ENCODE data around the gene SPOCK2.

The SPOCK2 gene

DNA sequence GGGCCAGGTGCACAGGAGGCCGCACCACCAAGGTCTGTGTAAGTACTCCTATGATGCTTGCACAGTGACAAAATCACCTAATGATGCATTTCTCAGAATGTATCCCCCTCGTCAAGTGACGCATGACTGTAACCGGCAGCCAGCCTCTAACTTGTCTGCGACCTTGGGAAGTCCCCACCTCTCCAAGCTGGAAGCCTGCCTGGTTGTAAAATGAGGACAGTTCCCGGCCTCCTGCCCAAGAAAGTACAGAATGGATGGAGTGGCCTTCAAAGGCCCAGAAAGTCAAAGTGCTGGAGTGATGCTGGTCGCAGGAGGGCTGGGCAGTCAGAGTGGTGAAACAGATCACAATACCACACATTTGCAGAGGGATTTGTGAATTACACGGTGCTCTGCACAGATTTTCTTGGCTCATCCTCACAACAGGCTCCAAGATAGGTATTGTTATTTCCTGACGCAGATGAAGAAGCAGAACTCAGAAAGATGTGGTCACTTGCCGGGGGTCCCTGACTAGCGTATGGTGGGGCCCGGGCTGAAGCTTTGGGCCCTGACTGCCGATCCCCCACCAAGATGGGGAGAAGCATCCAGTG, 22.8 kb downstream of the SPOCK2 start:
- H3K36me3 Mint-ChIP-seq (ENCODE audit: low read depth): no peaks in the 10 kb centered on the region
- H3K4me3 Mint-ChIP-seq: no peak overlapping the region
- H3K4me1 Mint-ChIP-seq (ENCODE audit: low read depth): no peaks in the 10 kb centered on the region
- intact Hi-C loops (cut with micrococcal nuclease): no loop called here
- H3K9me3 Mint-ChIP-seq: no peaks in the 10 kb centered on the region
- H3K27me3 Mint-ChIP-seq: peaks cover 4% of the 10 kb centered on the region
- H3K27ac Mint-ChIP-seq: no peak overlapping the region

DNA sequence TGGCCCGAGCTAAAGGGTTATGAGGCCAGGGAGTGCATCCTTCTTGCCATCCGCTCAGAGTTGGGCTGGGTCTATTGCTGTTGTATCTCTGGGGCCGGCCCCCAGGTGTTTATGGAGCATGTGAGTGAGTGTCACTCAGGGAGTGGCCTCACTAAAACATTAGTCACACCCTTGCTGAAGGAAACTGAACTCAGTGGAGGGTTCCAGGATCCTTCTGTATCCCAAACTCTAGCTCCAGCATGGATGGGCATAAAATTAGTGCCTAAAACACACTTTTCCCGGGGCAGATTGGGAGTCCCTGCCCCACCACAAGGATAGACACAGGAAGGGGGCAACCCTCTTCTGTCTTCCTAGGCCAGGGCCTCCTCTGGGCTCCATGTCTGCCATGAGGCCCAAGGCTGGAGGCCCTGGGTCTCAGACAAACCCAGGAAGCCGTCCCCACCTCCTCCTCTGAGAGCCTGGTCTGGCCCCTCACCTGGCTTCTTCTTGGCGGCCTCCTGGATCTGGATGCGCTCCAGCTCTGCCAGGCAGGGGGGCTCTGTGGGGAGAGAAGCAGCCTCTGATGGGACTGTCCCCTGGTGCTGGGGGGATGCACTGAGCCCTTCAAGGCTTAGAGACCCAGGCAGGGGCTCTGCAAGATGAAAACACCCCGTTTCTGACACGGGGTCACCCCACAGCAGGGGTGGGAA, 24.5 kb downstream of the SPOCK2 start:
- Mint-ChIP-seq H3K27ac (no peak overlapping the region), H3K36me3 (ENCODE audit: low read depth) (no peaks in the 10 kb centered on the region), H3K27me3 (peaks cover 14% of the 10 kb centered on the region), H3K4me3 (no peak overlapping the region), H3K9me3 (no peaks in the 10 kb centered on the region), H3K4me1 (ENCODE audit: low read depth) (no peaks in the 10 kb centered on the region)
- intact Hi-C loops (cut with micrococcal nuclease): no loop called here

DNA sequence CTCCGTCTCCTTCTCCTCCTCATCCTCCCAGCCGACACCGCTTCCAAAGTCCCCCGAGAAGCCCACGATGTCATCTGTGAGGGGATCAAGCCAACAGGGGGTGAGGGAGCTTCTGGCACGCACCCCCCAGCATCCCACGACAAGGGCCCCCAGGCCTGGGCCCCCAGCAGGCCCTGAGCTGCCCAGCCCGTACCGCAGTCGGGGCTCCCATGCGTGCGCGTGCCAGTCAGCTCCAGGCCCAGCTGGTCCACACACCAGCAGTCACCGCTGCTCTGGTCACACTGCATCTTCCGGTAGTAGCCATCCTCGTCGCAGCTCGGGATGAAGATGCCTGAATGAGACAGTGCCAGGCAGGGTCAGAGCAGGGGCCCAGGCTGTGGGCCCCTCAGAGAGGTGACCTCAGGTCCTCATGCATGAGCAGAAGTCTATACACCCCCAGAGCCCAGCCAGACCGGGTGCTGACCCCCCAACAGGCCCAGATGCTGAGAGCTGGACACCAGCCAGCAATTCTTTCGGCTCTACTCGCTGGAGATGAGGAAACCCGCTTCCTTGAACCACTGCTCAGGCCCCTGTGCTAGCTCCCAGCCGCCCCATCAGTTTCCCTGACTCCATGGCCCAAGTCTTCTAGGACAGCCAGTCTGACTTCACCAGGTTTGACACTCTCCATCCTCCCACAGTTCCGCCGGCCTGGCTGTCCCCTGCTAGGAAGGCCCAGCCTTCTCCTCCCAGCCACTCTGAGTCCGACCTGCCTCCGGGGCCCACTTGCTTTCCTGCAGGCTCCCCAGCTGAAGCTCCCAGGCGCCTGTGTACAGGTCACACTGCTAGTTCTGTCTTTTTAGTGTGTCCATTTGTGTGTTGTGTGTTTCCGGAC, 25.3 kb downstream of the SPOCK2 start:
- Mint-ChIP-seq H3K9me3 (no peaks in the 10 kb centered on the region), H3K27ac (no peak overlapping the region), H3K4me3 (no peak overlapping the region), H3K36me3 (ENCODE audit: low read depth) (no peaks in the 10 kb centered on the region), H3K27me3 (peaks cover 14% of the 10 kb centered on the region), H3K4me1 (ENCODE audit: low read depth) (no peaks in the 10 kb centered on the region)
- intact Hi-C loops (cut with micrococcal nuclease): no loop called here

DNA sequence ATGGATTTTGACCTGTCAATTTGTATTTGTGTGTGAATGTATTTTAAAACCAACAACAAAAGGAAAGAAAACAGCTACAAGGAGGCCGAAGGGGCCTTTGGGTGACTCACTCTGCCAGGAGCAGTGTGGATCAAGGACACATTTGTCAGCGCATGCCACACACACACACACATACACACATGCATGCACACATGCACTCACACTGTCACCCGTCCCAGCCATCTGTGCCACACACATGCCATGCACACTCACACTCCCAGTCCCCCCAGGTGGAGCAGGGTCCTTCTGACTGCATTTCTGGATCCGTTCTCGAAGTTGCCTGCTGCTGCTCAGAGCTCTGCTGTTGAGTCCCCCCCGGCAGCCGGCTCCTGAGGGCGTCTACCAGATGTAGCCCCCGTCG, 26.0 kb downstream of the SPOCK2 start:
- H3K9me3 Mint-ChIP-seq: no peaks in the 10 kb centered on the region
- no peak overlapping the region for H3K27ac Mint-ChIP-seq
- intact Hi-C loops (cut with micrococcal nuclease): no loop called here
- H3K4me3 Mint-ChIP-seq: no peak overlapping the region
- H3K36me3 Mint-ChIP-seq (ENCODE audit: low read depth): no peaks in the 10 kb centered on the region
- H3K4me1 Mint-ChIP-seq (ENCODE audit: low read depth): no peaks in the 10 kb centered on the region
- H3K27me3 Mint-ChIP-seq: peaks cover 14% of the 10 kb centered on the region

DNA sequence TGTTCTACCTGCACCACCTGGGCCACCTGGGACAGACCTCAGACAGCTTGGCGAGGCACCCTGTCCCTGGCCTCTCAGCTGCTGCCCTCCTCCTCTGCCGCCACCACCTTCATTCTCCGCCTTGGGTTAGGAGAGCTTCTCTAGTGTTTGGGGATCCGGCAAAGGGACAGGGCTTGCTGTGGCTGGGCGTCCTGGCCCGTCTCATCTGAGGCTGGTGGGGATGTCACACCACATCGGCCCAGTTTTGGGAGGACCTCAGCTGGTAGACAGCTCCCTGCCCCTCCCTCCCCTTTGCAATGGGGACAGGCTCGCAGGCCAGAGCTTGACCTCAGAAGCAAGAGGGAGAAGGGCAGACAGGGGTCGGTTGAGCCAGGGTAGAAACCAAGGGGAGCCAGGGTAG, 26.4 kb downstream of the SPOCK2 start:
- intact Hi-C loops (cut with micrococcal nuclease): no loop called here
- Mint-ChIP-seq H3K9me3 (no peaks in the 10 kb centered on the region), H3K36me3 (ENCODE audit: low read depth) (no peaks in the 10 kb centered on the region), H3K4me1 (ENCODE audit: low read depth) (no peaks in the 10 kb centered on the region), H3K27me3 (peaks cover 14% of the 10 kb centered on the region), H3K27ac (no peak overlapping the region), H3K4me3 (no peak overlapping the region)

DNA sequence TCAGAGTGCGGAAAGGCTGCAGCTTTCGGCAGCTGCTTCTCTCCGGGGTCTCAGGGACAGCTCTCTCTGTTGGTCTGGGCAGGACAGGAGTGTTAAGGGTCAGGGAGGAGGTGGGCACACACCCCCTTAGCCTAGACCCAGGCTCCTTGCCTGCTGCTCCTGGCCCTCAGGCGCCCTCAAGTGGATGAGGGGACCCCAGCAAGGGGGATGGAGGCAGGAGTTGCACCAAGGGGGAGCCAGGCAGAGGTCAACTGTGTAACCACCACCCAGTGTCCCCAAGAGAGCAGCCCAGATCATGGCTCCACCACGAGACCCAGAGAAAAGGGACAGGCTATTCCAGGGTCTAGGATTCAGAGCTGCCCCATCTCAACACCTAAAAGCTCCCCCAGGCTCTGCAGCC, 26.9 kb downstream of the SPOCK2 start:
- H3K4me3 Mint-ChIP-seq: no peak overlapping the region
- H3K27ac Mint-ChIP-seq: no peak overlapping the region
- H3K27me3 Mint-ChIP-seq: peaks cover 14% of the 10 kb centered on the region
- H3K9me3 Mint-ChIP-seq: no peaks in the 10 kb centered on the region
- H3K4me1 Mint-ChIP-seq (ENCODE audit: low read depth): no peaks in the 10 kb centered on the region
- no peaks in the 10 kb centered on the region for H3K36me3 Mint-ChIP-seq (ENCODE audit: low read depth)
- intact Hi-C loops (cut with micrococcal nuclease): no loop called here

DNA sequence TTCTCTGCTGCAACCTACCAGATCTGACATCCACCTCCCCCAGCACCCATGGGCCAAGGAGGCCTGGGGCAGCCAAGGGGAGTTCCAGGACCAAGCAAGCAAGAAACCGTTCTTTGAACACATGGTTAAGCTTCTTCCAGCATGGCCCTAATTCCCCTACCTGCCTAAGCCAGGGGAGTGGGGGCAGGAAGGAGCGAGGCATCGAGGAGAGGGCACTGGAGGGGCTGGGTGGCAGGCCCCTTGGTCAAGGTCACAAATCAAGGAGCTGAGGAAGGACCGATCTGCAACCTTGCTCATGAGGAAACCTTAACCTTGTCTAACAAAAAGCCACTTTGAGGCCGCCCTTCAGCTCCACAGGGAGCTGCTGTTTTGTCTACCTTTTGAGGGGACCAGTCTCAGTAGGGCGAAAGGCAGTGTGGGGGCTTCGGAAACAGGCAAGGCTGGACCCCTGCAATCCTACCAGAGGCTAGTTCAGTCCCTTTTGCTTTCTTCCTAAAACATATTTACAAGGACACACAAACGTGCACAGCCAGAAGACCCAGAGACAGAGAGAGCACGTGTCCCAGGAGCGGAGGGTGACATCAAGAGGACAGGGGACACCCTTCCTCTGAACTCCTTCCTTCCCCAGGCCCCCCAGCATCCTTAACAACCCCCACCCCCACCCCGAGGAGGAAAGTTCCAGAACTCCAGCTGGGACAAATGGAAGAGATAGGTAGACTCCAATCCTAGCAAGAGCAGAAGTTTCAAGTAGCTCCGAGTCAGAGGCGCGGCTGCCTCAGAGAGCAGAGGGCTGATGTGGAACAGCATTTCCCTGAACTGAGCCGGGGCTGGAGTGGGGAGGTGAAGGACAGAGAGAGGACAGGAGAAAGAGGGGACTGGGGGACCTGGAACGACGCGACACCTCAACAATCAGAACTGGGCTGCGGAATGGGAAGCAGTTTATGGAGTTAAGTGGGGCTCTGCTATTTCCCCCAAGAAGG, 28.2 kb downstream of the SPOCK2 start:
- H3K27me3 Mint-ChIP-seq: peaks cover 14% of the 10 kb centered on the region
- no peak overlapping the region for H3K27ac Mint-ChIP-seq
- no peaks in the 10 kb centered on the region for H3K9me3 Mint-ChIP-seq
- no peaks in the 10 kb centered on the region for H3K36me3 Mint-ChIP-seq (ENCODE audit: low read depth)
- H3K4me1 Mint-ChIP-seq (ENCODE audit: low read depth): no peaks in the 10 kb centered on the region
- intact Hi-C loops (cut with micrococcal nuclease): no loop called here
- no peak overlapping the region for H3K4me3 Mint-ChIP-seq

DNA sequence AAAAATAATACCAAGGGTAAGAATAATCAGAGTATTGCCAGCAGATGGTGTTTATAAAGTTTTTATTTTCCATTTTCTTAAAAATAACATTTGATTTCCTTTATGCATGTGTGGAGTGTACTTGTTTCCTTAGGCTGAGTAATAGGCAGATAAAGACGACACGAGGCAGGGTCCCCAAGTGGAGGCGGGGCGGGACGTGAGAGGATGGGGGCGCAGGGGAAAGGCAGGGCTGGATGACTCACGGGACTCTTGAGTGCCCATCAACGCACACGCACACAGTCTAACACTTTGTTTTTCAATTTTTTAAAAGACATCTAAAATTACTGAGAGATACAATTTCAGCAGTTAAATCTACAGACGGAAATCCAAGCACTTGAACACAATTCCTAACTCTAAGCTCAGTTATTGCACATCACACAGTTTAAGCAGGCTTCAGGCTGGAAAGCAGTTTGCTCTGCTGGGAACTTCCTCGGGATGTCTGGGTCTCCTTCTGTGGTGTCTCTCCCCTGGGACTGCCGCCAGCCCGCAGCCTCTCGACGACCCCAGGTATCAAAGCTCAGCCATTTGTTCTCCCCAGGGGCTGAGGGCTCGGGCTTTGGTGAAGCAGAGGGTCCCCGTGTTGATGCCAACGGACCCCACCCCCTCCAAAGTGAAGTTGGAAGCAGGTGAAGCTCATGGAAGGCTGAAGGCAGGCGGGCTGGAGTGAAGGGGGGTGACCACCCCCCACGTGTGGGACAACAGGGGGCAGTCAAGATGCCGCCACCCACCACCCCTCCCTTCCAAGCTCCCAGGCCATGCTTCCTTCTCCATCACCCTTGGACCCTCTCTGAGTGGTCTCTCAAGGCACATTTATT, 29.1 kb downstream of the SPOCK2 start:
- no peaks in the 10 kb centered on the region for H3K36me3 Mint-ChIP-seq (ENCODE audit: low read depth)
- no peaks in the 10 kb centered on the region for H3K9me3 Mint-ChIP-seq
- intact Hi-C loops (cut with micrococcal nuclease): no loop called here
- no peak overlapping the region for H3K27ac Mint-ChIP-seq
- peaks cover 5% of the 10 kb centered on the region for H3K4me1 Mint-ChIP-seq (ENCODE audit: low read depth)
- H3K27me3 Mint-ChIP-seq: peaks cover 14% of the 10 kb centered on the region
- no peak overlapping the region for H3K4me3 Mint-ChIP-seq

DNA sequence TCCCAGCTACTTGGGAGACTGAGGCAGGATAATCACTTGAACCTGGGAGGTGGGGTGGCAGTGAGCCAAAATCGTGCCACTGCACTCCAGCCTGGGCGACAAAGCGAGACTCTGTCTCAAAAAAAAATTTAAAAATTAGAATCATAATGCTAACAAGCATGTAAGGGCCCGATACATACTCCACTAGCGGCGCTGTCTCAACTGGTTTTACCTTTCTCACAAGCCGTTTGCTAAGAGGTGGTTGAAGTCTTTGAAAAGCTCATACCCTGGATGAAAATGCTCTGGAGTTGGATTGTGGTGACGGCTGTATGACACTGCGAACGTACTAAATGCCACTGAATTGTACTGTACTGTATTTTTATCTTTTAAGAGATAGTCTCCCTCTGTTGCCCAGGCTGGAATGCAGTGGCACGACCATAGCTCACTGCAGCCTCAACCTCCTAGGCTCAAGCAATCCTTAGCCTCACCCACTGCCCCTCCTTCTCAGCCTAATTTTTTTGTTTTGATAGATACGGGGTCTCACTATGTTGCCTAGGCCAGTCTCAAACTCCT, 29.9 kb downstream of the SPOCK2 start:
- H3K9me3 Mint-ChIP-seq: no peaks in the 10 kb centered on the region
- no peak overlapping the region for H3K4me3 Mint-ChIP-seq
- peaks cover 14% of the 10 kb centered on the region for H3K27me3 Mint-ChIP-seq
- H3K27ac Mint-ChIP-seq: no peak overlapping the region
- H3K36me3 Mint-ChIP-seq (ENCODE audit: low read depth): no peaks in the 10 kb centered on the region
- intact Hi-C loops (cut with micrococcal nuclease): no loop called here
- peaks cover 5% of the 10 kb centered on the region for H3K4me1 Mint-ChIP-seq (ENCODE audit: low read depth)

DNA sequence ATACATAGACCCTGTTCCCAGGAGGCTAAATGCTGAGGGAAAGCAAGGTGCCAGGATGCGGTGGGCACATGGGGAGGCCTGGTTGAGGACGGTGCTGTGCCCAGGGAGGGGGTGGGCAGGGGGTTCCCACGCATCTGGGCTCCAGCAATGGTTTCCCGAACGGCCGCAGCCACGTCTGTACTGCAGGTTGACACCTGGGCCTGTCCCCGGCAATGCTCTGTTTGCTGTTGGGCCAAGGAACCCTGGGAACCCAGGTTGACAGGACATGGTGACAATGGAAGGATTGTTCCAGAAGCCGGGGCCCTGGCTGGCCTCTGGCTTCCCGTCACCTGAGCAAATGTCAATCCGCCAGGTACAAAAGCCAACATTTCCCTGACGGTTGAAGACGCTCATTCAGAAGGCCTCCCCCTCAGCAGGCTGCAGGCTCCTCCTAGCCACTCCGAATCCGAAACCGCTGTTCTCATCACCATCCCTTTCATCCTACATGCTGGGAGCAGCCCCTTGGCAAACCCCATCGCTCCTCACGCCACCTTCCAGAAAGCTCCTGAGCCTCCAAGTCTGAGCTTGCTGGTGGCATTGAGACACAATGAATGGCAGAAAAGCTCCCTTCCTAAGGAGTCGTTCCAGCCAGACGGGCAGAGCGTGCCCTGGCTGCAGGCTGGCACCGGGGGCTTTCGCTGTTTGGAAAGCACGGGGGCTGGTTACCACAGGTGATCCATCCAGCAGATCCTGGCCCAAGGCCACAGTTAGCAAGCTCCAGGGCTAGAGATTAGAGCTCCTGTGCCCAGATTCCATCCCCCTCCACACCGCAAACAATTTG, 31.2 kb downstream of the SPOCK2 start:
- Mint-ChIP-seq H3K4me3 (no peak overlapping the region), H3K4me1 (ENCODE audit: low read depth) (peaks cover 5% of the 10 kb centered on the region), H3K36me3 (ENCODE audit: low read depth) (no peaks in the 10 kb centered on the region), H3K9me3 (no peaks in the 10 kb centered on the region), H3K27ac (no peak overlapping the region), H3K27me3 (peaks cover 14% of the 10 kb centered on the region)
- intact Hi-C loops (cut with micrococcal nuclease): no loop called here

DNA sequence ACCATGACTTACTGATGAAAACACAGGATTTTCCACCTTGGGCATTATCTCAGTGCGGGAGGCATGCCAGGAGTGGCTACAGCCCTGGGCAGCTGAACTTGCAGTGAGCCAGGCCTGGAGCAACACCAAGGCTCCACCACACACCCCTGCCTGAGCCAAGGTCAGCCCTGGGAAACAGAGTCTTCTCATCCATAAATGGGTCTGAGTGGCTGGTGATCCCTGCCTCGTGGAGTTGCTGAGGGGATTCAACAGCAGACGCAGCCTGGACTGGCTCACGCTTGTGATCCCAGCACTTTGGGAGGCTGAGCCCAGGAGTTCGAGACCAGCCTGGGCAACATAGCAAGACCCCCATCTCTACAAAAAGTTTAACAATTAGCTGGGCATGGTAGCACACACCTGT, 32.2 kb downstream of the SPOCK2 start:
- no peak overlapping the region for H3K4me3 Mint-ChIP-seq
- H3K27me3 Mint-ChIP-seq: peaks cover 13% of the 10 kb centered on the region
- H3K9me3 Mint-ChIP-seq: no peaks in the 10 kb centered on the region
- no peak overlapping the region for H3K27ac Mint-ChIP-seq
- intact Hi-C loops (cut with micrococcal nuclease): no loop called here
- no peaks in the 10 kb centered on the region for H3K36me3 Mint-ChIP-seq (ENCODE audit: low read depth)
- peaks cover 5% of the 10 kb centered on the region for H3K4me1 Mint-ChIP-seq (ENCODE audit: low read depth)

DNA sequence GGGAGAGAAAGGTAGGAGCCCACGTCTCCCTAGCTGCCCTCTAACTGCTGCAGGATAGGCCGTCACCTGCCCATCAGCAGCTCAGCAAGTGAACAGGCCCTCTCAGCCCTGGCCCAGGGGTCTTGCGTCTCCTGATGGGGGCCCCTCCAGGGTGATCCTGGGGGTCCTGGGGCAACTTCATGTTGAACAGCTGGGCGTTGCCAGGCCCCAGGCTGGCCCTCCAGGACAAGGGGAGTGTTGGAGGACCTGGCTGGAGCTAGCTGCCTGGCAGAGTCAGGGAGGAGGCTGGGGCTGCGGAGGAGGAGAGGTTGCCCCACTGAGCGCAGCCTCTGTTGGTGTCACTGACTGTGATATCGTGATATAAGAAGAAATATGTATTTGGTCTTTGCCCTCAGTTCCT, 34.7 kb downstream of the SPOCK2 start:
- no peaks in the 10 kb centered on the region for H3K36me3 Mint-ChIP-seq (ENCODE audit: low read depth)
- H3K4me3 Mint-ChIP-seq: no peak overlapping the region
- intact Hi-C loops (cut with micrococcal nuclease): no loop called here
- no peak overlapping the region for H3K27ac Mint-ChIP-seq
- peaks cover 5% of the 10 kb centered on the region for H3K4me1 Mint-ChIP-seq (ENCODE audit: low read depth)
- H3K27me3 Mint-ChIP-seq: peaks cover 1% of the 10 kb centered on the region
- peaks cover 9% of the 10 kb centered on the region for H3K9me3 Mint-ChIP-seq

Measured in dendritic cell treated with granulocyte-macrophage colony-stimulating factor and Interleukin-4, amounts not matched to agents 40 ng/mL and 50 ng/mL, for 4 days (primary cell).